Peyer's patch (tissue), 4 donors: Measurements from ENCODE around the gene UQCRC1.

Source experiments
- CTCF ChIP-seq, 6 experiments: fragments of 450-650 bp in 4 of 6; fragments of 200-600 bp in 2 of 6; sonication (generic) in 1 of 6; IDR thresholded peaks; one replicate each; pipeline ENCODE4 v1.5.1; 2017 to 2019; ENCODE audit warnings: antibody characterized with exemption in 6 of 6, mild to moderate bottlenecking in 3 of 6, moderate library complexity in 1 of 6
- POLR2A ChIP-seq, 2 donors: fragments of 450-650 bp; IDR thresholded peaks; one replicate each; pipeline ENCODE4 v1.5.1; 2017; ENCODE audit warnings: antibody characterized with exemption in 2 of 2, mild to moderate bottlenecking in 2 of 2, moderate library complexity in 2 of 2

- TF ChIP-seq CTCF (IDR thresholded peaks at IDR 0.05) (no peak), POLR2A (IDR thresholded peaks at IDR 0.05) (no peak)
Observed at GRCh38 chr3:48575366-48575765, 34.1 kb downstream of the UQCRC1 start.
